Testis (tissue), 2 donors: ENCODE measurements around the gene BDKRB1.

Source experiments
- POLR2A ChIP-seq: fragments of 450-650 bp; IDR thresholded peaks from one replicate; pipeline ENCODE4 v1.6.1; 2017; ENCODE audit warnings: antibody characterized with exemption, mild to moderate bottlenecking, moderate library complexity
- TF ChIP-seq, protein P1 (sequence below), 3 experiments: fragments of 450-650 bp in 2 of 3; fragments of 200-600 bp in 1 of 3; sonication (generic) in 1 of 3; IDR thresholded peaks; one replicate each; pipeline ENCODE4 v1.5.1; 2016 to 2019; ENCODE audit warnings: antibody characterized with exemption in 3 of 3, mild to moderate bottlenecking in 2 of 3, moderate library complexity in 1 of 3

DNA sequence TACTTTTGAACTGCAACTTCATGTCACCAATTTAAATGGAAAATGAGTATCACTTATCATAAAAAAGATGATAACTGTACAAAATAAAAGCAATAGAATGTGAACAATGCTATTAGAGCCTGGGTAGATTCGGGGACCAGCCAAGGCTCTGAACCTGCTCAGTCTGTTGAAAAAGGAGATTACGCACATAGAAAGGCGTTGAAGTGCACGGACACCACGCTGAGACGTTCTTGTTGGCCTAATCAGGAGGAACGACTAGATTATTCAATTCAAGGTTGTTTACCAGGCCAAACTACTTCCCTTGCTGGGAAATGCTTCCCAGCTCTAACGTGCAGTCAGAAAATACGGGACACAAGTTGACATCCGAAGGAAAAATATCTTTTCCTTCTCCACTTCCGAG is 23.5 kb upstream of the BDKRB1 start:
- TF ChIP-seq, protein P1, sequence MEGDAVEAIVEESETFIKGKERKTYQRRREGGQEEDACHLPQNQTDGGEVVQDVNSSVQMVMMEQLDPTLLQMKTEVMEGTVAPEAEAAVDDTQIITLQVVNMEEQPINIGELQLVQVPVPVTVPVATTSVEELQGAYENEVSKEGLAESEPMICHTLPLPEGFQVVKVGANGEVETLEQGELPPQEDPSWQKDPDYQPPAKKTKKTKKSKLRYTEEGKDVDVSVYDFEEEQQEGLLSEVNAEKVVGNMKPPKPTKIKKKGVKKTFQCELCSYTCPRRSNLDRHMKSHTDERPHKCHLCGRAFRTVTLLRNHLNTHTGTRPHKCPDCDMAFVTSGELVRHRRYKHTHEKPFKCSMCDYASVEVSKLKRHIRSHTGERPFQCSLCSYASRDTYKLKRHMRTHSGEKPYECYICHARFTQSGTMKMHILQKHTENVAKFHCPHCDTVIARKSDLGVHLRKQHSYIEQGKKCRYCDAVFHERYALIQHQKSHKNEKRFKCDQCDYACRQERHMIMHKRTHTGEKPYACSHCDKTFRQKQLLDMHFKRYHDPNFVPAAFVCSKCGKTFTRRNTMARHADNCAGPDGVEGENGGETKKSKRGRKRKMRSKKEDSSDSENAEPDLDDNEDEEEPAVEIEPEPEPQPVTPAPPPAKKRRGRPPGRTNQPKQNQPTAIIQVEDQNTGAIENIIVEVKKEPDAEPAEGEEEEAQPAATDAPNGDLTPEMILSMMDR (IDR thresholded peaks at IDR 0.05): no peak
- no peak for TF ChIP-seq POLR2A
